CD4-positive, CD25-positive, alpha-beta regulatory T cell (primary cell): ENCODE data around the gene PDS5A. TPM values are rescaled to one million over a fixed set of nuclear protein-coding genes. Genes with fewer than 3 reads are reported as not detected.
"Not testable (repeated sequence)": the region's sequence is repeated elsewhere in the genome, so short reads cannot be mapped to it uniquely, and the experiment has no call there.

Experiments
- ATAC-seq, 2 donors: fragments of 150-1000 bp; cut with Tn5 transposase; one replicate each; pipeline ENCODE4 v1.10.0; 2021; ENCODE audit warnings: low read depth in 2 of 2, moderate number of reproducible peaks in 2 of 2, moderate library complexity in 1 of 2
- DNase-seq, 3 donors: peaks; one replicate each; pipeline versions ENCODE4 v3.0.0 to v3.0.0-alpha.2; 2012 to 2022; ENCODE audit warnings: mixed read lengths in 1 of 3
- H3K27ac ChIP-seq: one replicate; pipeline ENCODE4 v1.7.0; 2013; ENCODE audit warnings: mild to moderate bottlenecking, low read length; ENCODE audit not compliant: insufficient read depth, poor library complexity, severe bottlenecking
- H3K27me3 ChIP-seq: one replicate; pipeline ENCODE4 v1.7.0; 2013; ENCODE audit warnings: low read length; ENCODE audit not compliant: control insufficient read depth, insufficient read depth
- H3K36me3 ChIP-seq: one replicate; pipeline ENCODE4 v1.7.0; 2013; ENCODE audit warnings: mild to moderate bottlenecking, low read length, moderate library complexity; ENCODE audit not compliant: control insufficient read depth, insufficient read depth
- H3K4me1 ChIP-seq: 2 replicates; pipeline ENCODE4 v1.7.0; 2013; ENCODE audit warnings: mild to moderate bottlenecking, low read length; ENCODE audit not compliant: insufficient read depth, control insufficient read depth, poor library complexity, severe bottlenecking
- H3K4me3 ChIP-seq: one replicate; pipeline ENCODE4 v1.7.0; 2013; ENCODE audit warnings: low read depth, mild to moderate bottlenecking, low read length, moderate library complexity
- H3K9me3 ChIP-seq, 2 experiments: 1 replicate in 1 of 2; 2 replicates in 1 of 2; pipeline ENCODE4 v1.7.0; 2013; ENCODE audit warnings: low read length in 2 of 2, mild to moderate bottlenecking in 1 of 2, moderate library complexity in 1 of 2; ENCODE audit not compliant: control insufficient read depth in 2 of 2
- H3K27ac Mint-ChIP-seq, 3 donors: one replicate each; pipeline ENCODE4 v1.8.0; 2020 to 2022; ENCODE audit warnings: mild to moderate bottlenecking in 3 of 3, mixed read lengths in 3 of 3, moderate library complexity in 2 of 3
- H3K27me3 Mint-ChIP-seq: one replicate; pipeline ENCODE4 v1.8.0; 2022; ENCODE audit warnings: mild to moderate bottlenecking, mixed read lengths
- H3K36me3 Mint-ChIP-seq: one replicate; pipeline ENCODE4 v1.8.0; 2020; ENCODE audit warnings: mixed read lengths
- H3K4me1 Mint-ChIP-seq, 4 donors: one replicate each; pipeline ENCODE4 v1.8.0; 2020 to 2022; ENCODE audit warnings: mixed read lengths in 4 of 4, mild to moderate bottlenecking in 1 of 4
- H3K4me3 Mint-ChIP-seq, 4 donors: one replicate each; pipeline ENCODE4 v1.8.0; 2020 to 2022; ENCODE audit warnings: mild to moderate bottlenecking in 4 of 4, mixed read lengths in 4 of 4, moderate library complexity in 3 of 4
- H3K9me3 Mint-ChIP-seq, 7 donors: one replicate each; pipeline ENCODE4 v1.8.0; 2020 to 2022; ENCODE audit warnings: mixed read lengths in 7 of 7, mild to moderate bottlenecking in 3 of 7, moderate library complexity in 2 of 7
- polyA plus RNA-seq, 4 donors: library from polyadenylated mRNA; unstranded; fragments of 300-500 nt; fragmentation: Illumina TruSeq; gene quantifications; one replicate each; pipeline ENCODE4 v1.2.3, GENCODE V29; 2021
- total RNA-seq: library from RNA; stranded (reverse); gene quantifications from one replicate; pipeline ENCODE4 v1.2.3, GENCODE V29; 2022

Gene PDS5A
- total and polyA plus RNA-seq, 5 donors from 2014 or later: 25.2 to 111 (median 32.5) TPM

DNA sequence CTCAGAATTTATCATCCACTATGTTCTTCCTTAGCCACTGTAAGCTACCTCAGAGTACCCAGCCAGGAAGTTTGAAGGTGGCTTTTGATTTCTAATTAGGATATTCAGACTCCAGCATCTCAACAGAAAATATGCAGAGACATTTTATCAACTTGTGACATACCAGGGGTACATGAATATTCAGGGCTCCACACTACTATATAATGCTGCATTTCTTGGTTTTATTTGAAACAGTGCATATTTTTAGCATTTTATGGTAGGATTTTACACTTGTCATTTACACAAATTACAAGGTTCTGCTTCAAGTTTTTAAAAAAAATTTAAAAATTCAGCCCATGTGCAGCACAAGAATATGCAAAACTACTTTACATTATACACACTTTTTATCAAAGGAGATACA lies 155.0 kb downstream of the PDS5A start:
- H3K27me3 Mint-ChIP-seq: no peaks in the 10 kb centered on the region
- no peak overlapping the region for H3K4me3 Mint-ChIP-seq
- Histone ChIP-seq H3K27me3 (no peaks in the 10 kb centered on the region), H3K4me3 (no peak overlapping the region), H3K4me1 (no peaks in the 10 kb centered on the region), H3K9me3 (no peaks in the 10 kb centered on the region), H3K36me3 (peaks cover 28% of the 10 kb centered on the region), H3K27ac (no peak overlapping the region)
- peaks cover 2 to 13% (median 3%) of the 10 kb centered on the region in 4 donors for H3K4me1 Mint-ChIP-seq
- DNase-seq (no peak), ATAC-seq (no peak)
- no peaks in the 10 kb centered on the region for H3K9me3 Mint-ChIP-seq
- peaks cover 17% of the 10 kb centered on the region for H3K36me3 Mint-ChIP-seq
- H3K27ac Mint-ChIP-seq: no peak overlapping the region

- Mint-ChIP-seq H3K36me3 (peaks cover 12% of the 10 kb centered on the region), H3K4me1 (peaks cover 2 to 13% (median 3%) of the 10 kb centered on the region in 4 donors), H3K9me3 (no peaks in the 10 kb centered on the region), H3K4me3 (no peak overlapping the region), H3K27me3 (no peaks in the 10 kb centered on the region), H3K27ac (peak overlapping the region in 1 of 3 donors; percentile 65)
- Histone ChIP-seq H3K4me3 (no peak overlapping the region), H3K27ac (no peak overlapping the region), H3K4me1 (no peaks in the 10 kb centered on the region), H3K36me3 (peaks cover 26% of the 10 kb centered on the region), H3K27me3 (no peaks in the 10 kb centered on the region), H3K9me3 (no peaks in the 10 kb centered on the region)
- DNase-seq: no peak
- no peak for ATAC-seq
Measured at GRCh38 chr4:39821951-39822350, 155.8 kb downstream of the PDS5A start.

DNA sequence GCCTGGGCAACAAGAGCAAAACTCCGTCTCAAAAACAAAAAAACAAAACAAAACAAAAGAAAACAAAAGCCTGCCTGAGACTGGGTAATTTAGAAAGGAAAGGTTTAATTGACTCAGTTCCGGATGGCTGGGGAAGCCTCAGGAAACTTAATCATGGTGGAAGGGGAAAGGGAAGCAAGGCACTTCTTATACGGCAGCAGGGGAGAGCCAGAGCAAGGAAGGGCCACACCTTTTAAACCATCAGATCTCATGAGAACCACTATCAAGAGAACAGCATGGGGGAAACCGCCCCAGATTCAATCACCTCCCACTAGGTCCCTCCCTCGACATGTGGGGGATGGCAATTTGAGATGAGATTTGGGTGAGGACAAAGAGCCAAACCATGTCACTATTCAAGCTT lies 157.5 kb downstream of the PDS5A start:
- H3K36me3 ChIP-seq: peaks cover 14% of the 10 kb centered on the region
- H3K4me1 ChIP-seq: no peaks in the 10 kb centered on the region
- peaks cover 8% of the 10 kb centered on the region for H3K36me3 Mint-ChIP-seq
- peaks cover 2 to 13% (median 3%) of the 10 kb centered on the region in 4 donors for H3K4me1 Mint-ChIP-seq
- H3K9me3 Mint-ChIP-seq: no peaks in the 10 kb centered on the region
- peak overlapping the region in 1 of 3 donors; percentile 38 for H3K27ac Mint-ChIP-seq
- H3K27me3 ChIP-seq: no peaks in the 10 kb centered on the region
- H3K4me3 ChIP-seq: no peak overlapping the region
- no peak for ATAC-seq
- H3K27ac ChIP-seq: no peak overlapping the region
- no peak for DNase-seq
- H3K27me3 Mint-ChIP-seq: no peaks in the 10 kb centered on the region
- H3K9me3 ChIP-seq: no peaks in the 10 kb centered on the region
- H3K4me3 Mint-ChIP-seq: no peak overlapping the region

DNA sequence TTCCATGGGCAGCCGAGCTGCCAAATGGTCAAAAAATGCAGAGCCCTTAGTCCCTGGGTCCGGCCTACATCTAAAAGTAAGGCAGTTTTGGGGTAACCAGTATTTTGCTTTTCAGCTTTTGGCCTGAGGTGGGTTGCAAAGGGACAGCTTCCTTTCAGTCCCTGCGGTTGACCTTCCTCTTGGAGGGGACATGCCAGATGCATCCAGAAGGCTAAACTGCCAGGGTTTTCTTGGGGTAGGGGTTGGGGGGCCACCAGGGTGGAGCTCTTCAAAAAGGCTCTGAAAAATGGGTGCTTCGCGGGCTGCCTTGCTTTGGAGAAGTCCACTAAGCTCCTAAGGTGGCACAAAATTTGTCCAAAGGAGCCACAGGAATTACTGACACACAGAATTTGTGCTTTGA lies 159.1 kb downstream of the PDS5A start:
- H3K4me1 ChIP-seq: no peaks in the 10 kb centered on the region
- H3K9me3 ChIP-seq: no peaks in the 10 kb centered on the region
- H3K4me3 ChIP-seq: no peak overlapping the region
- H3K27me3 ChIP-seq: no peaks in the 10 kb centered on the region
- peaks cover 5% of the 10 kb centered on the region for H3K36me3 ChIP-seq
- Mint-ChIP-seq H3K9me3 (no peaks in the 10 kb centered on the region), H3K4me3 (no peak overlapping the region), H3K4me1 (peaks cover 0 to 6% (median 1%) of the 10 kb centered on the region in 4 donors), H3K36me3 (peaks cover 6% of the 10 kb centered on the region), H3K27ac (no peak overlapping the region), H3K27me3 (no peaks in the 10 kb centered on the region)
- no peak overlapping the region for H3K27ac ChIP-seq
- ATAC-seq (no peak), DNase-seq (no peak)

GRCh38 chr4:39814403-39815185 lies 163.1 kb downstream of the PDS5A start:
- H3K27ac Mint-ChIP-seq: no peak overlapping the region
- H3K27ac ChIP-seq: no peak overlapping the region
- ATAC-seq: no peak

GRCh38 chr4:39813761-39814160 lies 163.9 kb downstream of the PDS5A start:
- not testable (repeated sequence) for H3K36me3 Mint-ChIP-seq, H3K4me3 ChIP-seq, H3K27me3 ChIP-seq, H3K27ac Mint-ChIP-seq, DNase-seq, H3K4me1 ChIP-seq, H3K36me3 ChIP-seq, H3K27me3 Mint-ChIP-seq, H3K4me1 Mint-ChIP-seq, H3K27ac ChIP-seq, H3K9me3 Mint-ChIP-seq, H3K9me3 ChIP-seq, ATAC-seq
- peak overlapping the region in 1 of 4 donors; percentile 38 for H3K4me3 Mint-ChIP-seq

More at GRCh38 chr4:39814403-39815185, 163.1 kb downstream of the PDS5A start:
- Histone ChIP-seq H3K36me3 (no peaks in the 10 kb centered on the region), H3K4me3 (no peak overlapping the region), H3K4me1 (no peaks in the 10 kb centered on the region), H3K9me3 (no peaks in the 10 kb centered on the region), H3K27me3 (no peaks in the 10 kb centered on the region)
- Mint-ChIP-seq H3K4me3 (no peak overlapping the region), H3K27me3 (peaks cover 5% of the 10 kb centered on the region), H3K4me1 (peaks cover 0 to 6% (median 4%) of the 10 kb centered on the region in 4 donors), H3K9me3 (peaks cover 0 to 4% (median 0%) of the 10 kb centered on the region in 7 donors), H3K36me3 (no peaks in the 10 kb centered on the region)
- DNase-seq: peak; percentile 18 to 37 (median 33)

GRCh38 chr4:39813033-39813432 lies 164.7 kb downstream of the PDS5A start:
- H3K4me1 Mint-ChIP-seq: not testable (repeated sequence)

GRCh38 chr4:39812500-39812899 lies 165.2 kb downstream of the PDS5A start:
- H3K4me1 Mint-ChIP-seq: peaks cover 0 to 6% (median 4%) of the 10 kb centered on the region in 4 donors
- peak in 1 of 3 donors; percentile 23 for DNase-seq
- no peaks in the 10 kb centered on the region for H3K36me3 Mint-ChIP-seq
- peak overlapping the region in 2 of 3 donors; percentile 79 to 86 for H3K27ac Mint-ChIP-seq
- H3K27ac ChIP-seq: no peak overlapping the region
- peaks cover 5% of the 10 kb centered on the region for H3K27me3 Mint-ChIP-seq
- no peaks in the 10 kb centered on the region for H3K4me1 ChIP-seq
- ATAC-seq: no peak
- no peaks in the 10 kb centered on the region for H3K36me3 ChIP-seq
- H3K9me3 Mint-ChIP-seq: peaks cover 0 to 4% (median 0%) of the 10 kb centered on the region in 7 donors
- H3K4me3 Mint-ChIP-seq: peak overlapping the region in 3 of 4 donors; percentile 1 to 66 (median 7)
- H3K9me3 ChIP-seq: no peaks in the 10 kb centered on the region
- H3K4me3 ChIP-seq: no peak overlapping the region
- no peaks in the 10 kb centered on the region for H3K27me3 ChIP-seq

More at GRCh38 chr4:39813033-39813432, 164.7 kb downstream of the PDS5A start:
- H3K27me3 Mint-ChIP-seq, H3K4me1 ChIP-seq, H3K4me3 ChIP-seq, H3K4me3 Mint-ChIP-seq, H3K27ac ChIP-seq, H3K36me3 ChIP-seq, H3K9me3 Mint-ChIP-seq, H3K36me3 Mint-ChIP-seq, H3K27ac Mint-ChIP-seq, H3K27me3 ChIP-seq, H3K9me3 ChIP-seq, DNase-seq, ATAC-seq: not testable (repeated sequence)
